Measurements from ENCODE around the gene HTR3B. TPM values are rescaled to one million over a fixed set of nuclear protein-coding genes. Genes with fewer than 3 reads are reported as not detected.

The HTR3B gene
- total and polyA plus RNA-seq, 2 of the 4 experiments (the other 2 are of a cell fraction), result not detected

DNA sequence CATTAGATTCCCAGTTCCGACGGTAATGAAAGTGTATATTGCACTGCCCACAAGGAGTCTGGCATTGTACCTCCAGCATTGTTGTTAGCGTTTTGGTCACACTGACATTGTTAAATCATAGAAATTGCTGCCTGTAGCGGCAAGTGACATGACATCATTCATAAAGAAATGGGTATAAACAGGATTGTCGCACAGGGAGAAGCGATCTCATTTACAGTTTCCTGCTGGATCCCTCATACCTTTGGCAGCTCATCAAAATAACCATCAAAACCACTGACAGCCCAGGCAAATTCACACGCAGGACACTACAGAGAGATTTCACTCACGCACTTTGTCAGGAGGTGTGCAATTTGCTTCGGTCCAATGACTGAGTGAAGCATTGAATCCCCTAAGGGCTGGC, 3.5 kb downstream of the HTR3B start:
- CTCF ChIA-PET, result interaction anchor here (1.0 kb wide), 1 partner anchor 12 kb away, joined by 4 read pairs; no protein-coding TSS in a partner anchor
- intact Hi-C loops (cut with micrococcal nuclease), result no loop called here

More for the DNA sequence above, 3.5 kb downstream of the HTR3B start:
- H2BK5ac ChIP-seq (ENCODE audit: low read depth, low read length, poor library complexity, severe bottlenecking), result no peak overlapping the region
- H2BK120ac ChIP-seq (ENCODE audit: low read depth, low read length), result no peak overlapping the region
- TF ChIP-seq RCOR1 (IDR thresholded peaks at IDR 0.05; ENCODE audit: insufficient replicate concordance, low read length), result no peak
- no peak for TF ChIP-seq BHLHE40 (IDR thresholded peaks at IDR 0.05; ENCODE audit: low read depth, low read length)
- TF ChIP-seq ELK1 (IDR thresholded peaks at IDR 0.05; ENCODE audit: borderline replicate concordance, low read depth, low read length), result no peak
- TF ChIP-seq, protein P1, sequence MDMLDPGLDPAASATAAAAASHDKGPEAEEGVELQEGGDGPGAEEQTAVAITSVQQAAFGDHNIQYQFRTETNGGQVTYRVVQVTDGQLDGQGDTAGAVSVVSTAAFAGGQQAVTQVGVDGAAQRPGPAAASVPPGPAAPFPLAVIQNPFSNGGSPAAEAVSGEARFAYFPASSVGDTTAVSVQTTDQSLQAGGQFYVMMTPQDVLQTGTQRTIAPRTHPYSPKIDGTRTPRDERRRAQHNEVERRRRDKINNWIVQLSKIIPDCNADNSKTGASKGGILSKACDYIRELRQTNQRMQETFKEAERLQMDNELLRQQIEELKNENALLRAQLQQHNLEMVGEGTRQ (IDR thresholded peaks at IDR 0.05; ENCODE audit: low read depth, low read length), result no peak
- no peak for TF ChIP-seq CEBPB (IDR thresholded peaks at IDR 0.05; ENCODE audit: low read depth, low read length)
- TF ChIP-seq POLR2A (IDR thresholded peaks at IDR 0.05; ENCODE audit: low read depth, low read length), result no peak
- TF ChIP-seq, protein P2, sequence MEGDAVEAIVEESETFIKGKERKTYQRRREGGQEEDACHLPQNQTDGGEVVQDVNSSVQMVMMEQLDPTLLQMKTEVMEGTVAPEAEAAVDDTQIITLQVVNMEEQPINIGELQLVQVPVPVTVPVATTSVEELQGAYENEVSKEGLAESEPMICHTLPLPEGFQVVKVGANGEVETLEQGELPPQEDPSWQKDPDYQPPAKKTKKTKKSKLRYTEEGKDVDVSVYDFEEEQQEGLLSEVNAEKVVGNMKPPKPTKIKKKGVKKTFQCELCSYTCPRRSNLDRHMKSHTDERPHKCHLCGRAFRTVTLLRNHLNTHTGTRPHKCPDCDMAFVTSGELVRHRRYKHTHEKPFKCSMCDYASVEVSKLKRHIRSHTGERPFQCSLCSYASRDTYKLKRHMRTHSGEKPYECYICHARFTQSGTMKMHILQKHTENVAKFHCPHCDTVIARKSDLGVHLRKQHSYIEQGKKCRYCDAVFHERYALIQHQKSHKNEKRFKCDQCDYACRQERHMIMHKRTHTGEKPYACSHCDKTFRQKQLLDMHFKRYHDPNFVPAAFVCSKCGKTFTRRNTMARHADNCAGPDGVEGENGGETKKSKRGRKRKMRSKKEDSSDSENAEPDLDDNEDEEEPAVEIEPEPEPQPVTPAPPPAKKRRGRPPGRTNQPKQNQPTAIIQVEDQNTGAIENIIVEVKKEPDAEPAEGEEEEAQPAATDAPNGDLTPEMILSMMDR (conservative IDR thresholded peaks at IDR 0.05; ENCODE audit: low read depth, low read length), result no peak
- no peak for TF ChIP-seq CHD1 (IDR thresholded peaks at IDR 0.05; ENCODE audit: low read depth, low read length)
- no peak for TF ChIP-seq RFX5 (IDR thresholded peaks at IDR 0.05; ENCODE audit: low read depth, low read length)
- TF ChIP-seq MAFK (IDR thresholded peaks at IDR 0.05; ENCODE audit: low read depth, low read length), result no peak
- H4K91ac ChIP-seq (ENCODE audit: insufficient read depth, low read depth, low read length), result no peak overlapping the region
- in situ Hi-C loops (cut with MboI; ENCODE audit: low sequenced_read_pairs), result no loop called here
- H3K56ac ChIP-seq (ENCODE audit: extremely low read depth, insufficient read depth, low read length), result no peak overlapping the region
- no peak overlapping the region for H3K4me3 ChIP-seq (ENCODE audit: insufficient read depth, low read depth, low read length)
- H3K4ac ChIP-seq (ENCODE audit: low read depth, low read length), result no peak overlapping the region
- H2AK9ac ChIP-seq (replicated peaks; ENCODE audit: low read depth, low read length, poor library complexity), result no peak overlapping the region
- H4K20me1 ChIP-seq (ENCODE audit: insufficient read depth, low read length), result no peaks in the 10 kb centered on the region
- no peak overlapping the region for H2BK15ac ChIP-seq (ENCODE audit: low read depth, low read length)
- no peak overlapping the region for H2AFZ ChIP-seq (replicated peaks; ENCODE audit: low read length, poor library complexity)
- no peak for DNase-seq
- no peaks in the 10 kb centered on the region for H3K79me1 ChIP-seq (ENCODE audit: low read depth in 1 of 2, low read length in 2 of 2)
- peaks cover 7% of the 10 kb centered on the region for H3K27me3 ChIP-seq (ENCODE audit: control insufficient read depth, insufficient read depth, low read length)
- BruUV-seq (replicated peaks), result no TSS peak
- dilution Hi-C loops (cut with HindIII; ENCODE audit: low sequenced_read_pairs, unreplicated experiment), result no loop called here
- no peak overlapping the region for H3K4me2 ChIP-seq (ENCODE audit: low read depth, low read length)
- no peak overlapping the region for H2AK5ac ChIP-seq (ENCODE audit: low read depth, low read length)
- no peak overlapping the region for H3K23ac ChIP-seq (ENCODE audit: low read depth, low read length)
- no peak overlapping the region for H3K14ac ChIP-seq (replicated peaks; ENCODE audit: low read depth, low read length)
- no peaks in the 10 kb centered on the region for H3K4me1 ChIP-seq (ENCODE audit: control insufficient read depth, insufficient read depth, low read length)
- H3K27ac ChIP-seq (ENCODE audit: insufficient read depth, low read length), result no peak overlapping the region
- H3K18ac ChIP-seq (ENCODE audit: low read depth, low read length), result no peak overlapping the region
- H2BK20ac ChIP-seq (ENCODE audit: low read depth, low read length), result no peak overlapping the region
- H3K9ac ChIP-seq (ENCODE audit: low read depth, low read length), result no peak overlapping the region
- H3K36me3 ChIP-seq (ENCODE audit: control insufficient read depth, insufficient read depth, low read length), result no peaks in the 10 kb centered on the region
- no peak overlapping the region for H4K5ac ChIP-seq (ENCODE audit: low read depth, low read length)
- WGBS, 2 experiments (ENCODE audit: extremely low coverage in 2 of 2, insufficient read length in 1 of 2), result no CpG with 5 or more reads among the region's 9 CpGs
- no peaks in the 10 kb centered on the region for H3K9me1 ChIP-seq (ENCODE audit: insufficient read depth, low read length)
- no peak overlapping the region for H4K8ac ChIP-seq (ENCODE audit: low read depth in 2 of 2, low read length in 2 of 2)
- ATAC-seq (ENCODE audit: low read depth), result no peak
- H3K9me3 ChIP-seq (ENCODE audit: control insufficient read depth, insufficient read depth, low read length), result no peaks in the 10 kb centered on the region
- POLR2A ChIA-PET (ENCODE audit: unreplicated experiment), result no interaction called here
